Mesenchymal stem cell (in vitro differentiated cells and primary cell): Measurements from ENCODE around the gene P2RX3.
A peak's percentile ranks its signal among the peaks of the same experiment; 100 is the strongest.

Experiments used
- DNase-seq: peaks from one replicate; pipeline ENCODE4 v3.0.0-alpha.2; 2013
- H2AFZ ChIP-seq: one replicate; pipeline ENCODE4 v1.6.1; 2013; ENCODE audit warnings: low read depth, mild to moderate bottlenecking, control low read depth, inconsistent platforms, low read length, moderate library complexity
- H2AK5ac ChIP-seq: 2 replicates; pipeline ENCODE4 v1.6.1; 2013; ENCODE audit warnings: low read length, moderate library complexity, mild to moderate bottlenecking, inconsistent platforms; ENCODE audit not compliant: severe bottlenecking
- H2BK120ac ChIP-seq: one replicate; pipeline ENCODE4 v1.6.1; 2013; ENCODE audit warnings: low read depth, mild to moderate bottlenecking, inconsistent platforms, low read length, moderate library complexity
- H2BK12ac ChIP-seq, 2 experiments: one replicate each; pipeline ENCODE4 v1.6.1; 2013; ENCODE audit warnings: inconsistent platforms in 2 of 2, low read length in 2 of 2, mild to moderate bottlenecking in 2 of 2, moderate library complexity in 2 of 2, control low read depth in 1 of 2
- H2BK15ac ChIP-seq: one replicate; pipeline ENCODE4 v1.6.1; 2013; ENCODE audit warnings: mild to moderate bottlenecking, low read depth, inconsistent platforms; ENCODE audit not compliant: poor library complexity, severe bottlenecking
- H2BK5ac ChIP-seq: 2 replicates; pipeline ENCODE4 v1.6.1; 2013; ENCODE audit warnings: low read depth, mild to moderate bottlenecking, low read length, control low read depth, inconsistent platforms; ENCODE audit not compliant: poor library complexity, severe bottlenecking
- H3K14ac ChIP-seq, 2 experiments: one replicate each; pipeline ENCODE4 v1.6.1; 2013; ENCODE audit warnings: inconsistent platforms in 2 of 2, low read length in 2 of 2, control low read depth in 1 of 2, mild to moderate bottlenecking in 1 of 2, moderate library complexity in 1 of 2
- H3K18ac ChIP-seq, 2 experiments: one replicate each; pipeline ENCODE4 v1.6.1; 2013; ENCODE audit warnings: inconsistent platforms in 2 of 2, low read length in 2 of 2, control low read depth in 1 of 2, low read depth in 1 of 2, mild to moderate bottlenecking in 1 of 2
- H3K23ac ChIP-seq, 2 experiments: one replicate each; pipeline ENCODE4 v1.6.1; 2013; ENCODE audit warnings: inconsistent platforms in 2 of 2, low read length in 2 of 2, mild to moderate bottlenecking in 2 of 2, moderate library complexity in 2 of 2, control low read depth in 1 of 2
- H3K27ac ChIP-seq: 2 replicates; pipeline ENCODE4 v1.5.1; 2013; ENCODE audit warnings: mild to moderate bottlenecking, moderate library complexity, low read length, control low read depth, inconsistent platforms; ENCODE audit not compliant: poor library complexity, severe bottlenecking
- H3K27me3 ChIP-seq, 2 experiments: 2 replicates each; pipeline versions ENCODE4 v1.6.1 to v1.7.0; 2013; ENCODE audit warnings: low read length in 2 of 2, mild to moderate bottlenecking in 2 of 2, moderate library complexity in 2 of 2, control low read depth in 1 of 2, inconsistent platforms in 1 of 2; ENCODE audit not compliant: control insufficient read depth in 1 of 2, insufficient read depth in 1 of 2
- H3K36me3 ChIP-seq, 2 experiments: 2 replicates each; pipeline versions ENCODE4 v1.6.1 to v1.7.0; 2013; ENCODE audit warnings: low read length in 2 of 2, control low read depth in 1 of 2, inconsistent platforms in 1 of 2, low read depth in 1 of 2, mild to moderate bottlenecking in 1 of 2; ENCODE audit not compliant: insufficient read depth in 2 of 2, control insufficient read depth in 1 of 2
- H3K4ac ChIP-seq, 2 experiments: one replicate each; pipeline ENCODE4 v1.6.1; 2013; ENCODE audit warnings: inconsistent platforms in 2 of 2, low read length in 2 of 2, mild to moderate bottlenecking in 2 of 2, moderate library complexity in 2 of 2, control low read depth in 1 of 2, low read depth in 1 of 2
- H3K4me1 ChIP-seq: 2 replicates; pipeline ENCODE4 v1.6.1; 2013; ENCODE audit warnings: low read depth, low read length, control low read depth; ENCODE audit not compliant: control insufficient read depth, insufficient read depth
- H3K4me2 ChIP-seq: 2 replicates; pipeline ENCODE4 v1.6.1; 2013; ENCODE audit warnings: low read length, mild to moderate bottlenecking, inconsistent platforms; ENCODE audit not compliant: poor library complexity, severe bottlenecking
- H3K4me3 ChIP-seq, 2 experiments: 2 replicates each; pipeline versions ENCODE4 v1.5.1 to v1.7.0; 2013; ENCODE audit warnings: low read length in 2 of 2, mild to moderate bottlenecking in 2 of 2, control low read depth in 1 of 2, low read depth in 1 of 2; ENCODE audit not compliant: insufficient read depth in 1 of 2
- H3K79me1 ChIP-seq: replicated peaks from 2 replicates; pipeline ENCODE4 v1.6.1; 2013; ENCODE audit warnings: mild to moderate bottlenecking, control low read depth, low read length, inconsistent platforms; ENCODE audit not compliant: poor library complexity, severe bottlenecking
- H3K9ac ChIP-seq: 2 replicates; pipeline ENCODE4 v1.7.0; 2013; ENCODE audit warnings: mild to moderate bottlenecking, low read length, moderate library complexity
- H3K9me3 ChIP-seq: 2 replicates; pipeline ENCODE4 v1.7.0; 2013; ENCODE audit warnings: mild to moderate bottlenecking, low read length; ENCODE audit not compliant: control insufficient read depth
- H4K8ac ChIP-seq: one replicate; pipeline ENCODE4 v1.6.1; 2013; ENCODE audit warnings: inconsistent platforms, mild to moderate bottlenecking, low read length, moderate library complexity
- H4K91ac ChIP-seq: one replicate; pipeline ENCODE4 v1.6.1; 2013; ENCODE audit warnings: mild to moderate bottlenecking, low read length, inconsistent platforms
- WGBS: methylation state at CpG from one replicate; pipeline ENCODE4 v1.1.7; 2013; ENCODE audit warnings: mixed read lengths; 5-methylcytosine and 5-hydroxymethylcytosine counted together

P2RX3 gene

DNA sequence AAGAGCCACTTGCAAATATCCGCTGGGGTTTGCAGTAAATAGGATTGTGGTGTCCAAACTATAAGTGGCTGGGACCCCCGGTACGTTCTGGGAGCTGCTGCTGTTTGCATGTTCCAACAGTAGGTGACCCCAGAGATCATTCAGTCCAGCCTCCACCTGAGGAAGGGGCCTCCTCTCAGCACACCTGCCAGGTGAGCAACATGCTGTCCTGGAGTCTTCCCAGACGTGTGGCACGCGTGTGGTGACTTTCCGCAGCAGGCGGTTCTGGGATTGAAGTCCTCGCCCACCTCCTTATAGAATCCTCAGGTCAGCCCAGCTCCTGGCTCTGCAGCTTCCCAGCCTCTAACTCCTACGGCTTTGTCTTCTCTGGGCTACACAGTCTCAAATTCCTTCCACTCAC is 6.7 kb downstream of the P2RX3 start:
- no peaks in the 10 kb centered on the region for H3K9me3 ChIP-seq
- no peak overlapping the region for H2AFZ ChIP-seq
- H3K14ac ChIP-seq: no peak overlapping the region
- no peak overlapping the region for H4K8ac ChIP-seq
- H2BK15ac ChIP-seq: no peak overlapping the region
- no peak overlapping the region for H3K4me3 ChIP-seq
- no peak overlapping the region for H2BK120ac ChIP-seq
- no peak overlapping the region for H3K23ac ChIP-seq
- 91% methylated on average over 10 of the region's 10 CpGs for WGBS
- no peak overlapping the region for H2AK5ac ChIP-seq
- H3K4me1 ChIP-seq: peaks cover 3% of the 10 kb centered on the region
- H2BK5ac ChIP-seq: no peak overlapping the region
- H3K79me1 ChIP-seq: no peaks in the 10 kb centered on the region
- H3K36me3 ChIP-seq: no peaks in the 10 kb centered on the region
- no peak overlapping the region for H3K4ac ChIP-seq
- no peak for DNase-seq
- no peak overlapping the region for H2BK12ac ChIP-seq
- H3K4me2 ChIP-seq: no peak overlapping the region
- H4K91ac ChIP-seq: no peak overlapping the region
- no peak overlapping the region for H3K18ac ChIP-seq
- peaks cover 6 to 38% of the 10 kb centered on the region in 2 experiments for H3K27me3 ChIP-seq
- H3K9ac ChIP-seq: peak overlapping the region; percentile 57
- H3K27ac ChIP-seq: no peak overlapping the region

DNA sequence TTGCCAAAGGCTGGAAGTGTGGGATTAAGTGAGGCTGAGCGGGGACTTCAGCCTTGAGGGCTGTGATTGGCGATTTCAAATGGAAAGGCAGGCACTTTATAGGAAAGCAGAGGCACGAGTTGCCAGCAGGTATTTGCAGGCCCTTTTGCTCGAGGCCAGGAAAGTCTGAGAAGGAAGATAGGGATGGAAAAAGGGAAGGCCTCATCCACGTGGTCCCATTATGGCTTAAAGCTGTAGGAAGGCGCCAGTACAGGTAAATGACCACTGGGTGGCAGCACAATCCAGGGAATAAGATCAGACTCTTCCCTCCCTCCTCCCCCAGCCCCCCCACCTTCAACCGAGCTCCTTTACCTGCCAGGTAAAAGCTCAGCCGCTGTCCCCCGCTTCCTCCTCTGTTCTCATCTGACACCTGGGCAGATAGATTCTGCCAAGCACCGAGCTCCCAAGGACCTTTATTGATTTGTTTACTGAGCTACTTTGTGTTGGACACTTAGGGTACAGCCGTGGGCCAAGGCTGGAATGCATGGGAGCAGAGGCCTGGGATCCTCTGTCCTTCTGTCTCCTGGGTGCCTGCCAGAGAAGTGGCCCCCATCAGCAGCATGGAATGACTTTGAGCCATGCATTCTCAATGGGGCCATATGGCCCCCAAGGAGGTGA is 7.5 kb downstream of the P2RX3 start:
- Histone ChIP-seq H3K9me3 (no peaks in the 10 kb centered on the region), H2BK5ac (no peak overlapping the region), H2BK120ac (no peak overlapping the region), H3K4me2 (no peak overlapping the region), H2BK15ac (no peak overlapping the region), H3K79me1 (no peaks in the 10 kb centered on the region), H4K8ac (peak overlapping the region; percentile 20), H3K27me3 (peaks cover 0 to 29% of the 10 kb centered on the region in 2 experiments), H2AK5ac (no peak overlapping the region), H3K23ac (no peak overlapping the region), H2AFZ (no peak overlapping the region), H3K27ac (no peak overlapping the region), H3K4me1 (peaks cover 3% of the 10 kb centered on the region), H3K4me3 (no peak overlapping the region), H3K4ac (no peak overlapping the region), H3K18ac (no peak overlapping the region), H4K91ac (no peak overlapping the region), H3K9ac (peak overlapping the region; percentile 57), H3K14ac (no peak overlapping the region), H2BK12ac (no peak overlapping the region), H3K36me3 (no peaks in the 10 kb centered on the region)
- 22% methylated on average over 10 of the region's 11 CpGs for WGBS
- DNase-seq: peak; percentile 72

- Histone ChIP-seq H3K36me3 (no peaks in the 10 kb centered on the region), H3K14ac (no peak overlapping the region), H3K9ac (no peak overlapping the region), H3K4me3 (no peak overlapping the region), H3K27me3 (peaks cover 0 to 22% of the 10 kb centered on the region in 2 experiments), H4K91ac (no peak overlapping the region), H3K4ac (no peak overlapping the region), H2AFZ (no peak overlapping the region), H2AK5ac (no peak overlapping the region), H2BK15ac (no peak overlapping the region), H3K27ac (no peak overlapping the region), H3K18ac (no peak overlapping the region), H3K79me1 (no peaks in the 10 kb centered on the region), H3K4me1 (peaks cover 3% of the 10 kb centered on the region), H4K8ac (no peak overlapping the region), H3K9me3 (peaks cover 12% of the 10 kb centered on the region), H3K23ac (no peak overlapping the region), H2BK12ac (no peak overlapping the region), H2BK5ac (no peak overlapping the region), H3K4me2 (no peak overlapping the region), H2BK120ac (no peak overlapping the region)
- WGBS: 94% methylated on average over 7 of the region's 9 CpGs
- no peak for DNase-seq
Measured at GRCh38 chr11:57347336-57347735, 9.2 kb downstream of the P2RX3 start.

DNA sequence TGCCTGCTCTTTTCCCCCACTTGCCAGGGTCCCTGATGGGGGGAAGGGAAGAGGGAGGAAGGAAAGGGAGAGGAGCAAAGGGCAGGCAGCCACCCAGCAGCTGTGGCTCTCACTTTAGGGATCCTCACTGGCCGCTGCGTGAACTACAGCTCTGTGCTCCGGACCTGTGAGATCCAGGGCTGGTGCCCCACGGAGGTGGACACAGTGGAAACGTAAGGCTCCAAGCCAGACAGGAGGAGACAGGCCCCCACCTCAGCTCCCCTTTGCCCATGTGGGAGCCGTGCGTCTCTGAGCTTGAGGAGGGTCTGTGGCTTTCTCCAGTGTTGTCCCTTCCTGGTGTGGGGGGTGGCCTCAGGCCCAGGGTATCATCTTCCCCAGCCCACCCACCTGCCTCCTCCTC is 9.9 kb downstream of the P2RX3 start:
- H4K91ac ChIP-seq: peak overlapping the region; percentile 4
- H3K36me3 ChIP-seq: no peaks in the 10 kb centered on the region
- no peak for DNase-seq
- H3K27ac ChIP-seq: no peak overlapping the region
- 76% methylated on average over 3 of the region's 7 CpGs for WGBS
- peaks cover 12% of the 10 kb centered on the region for H3K9me3 ChIP-seq
- H2BK15ac ChIP-seq: no peak overlapping the region
- no peak overlapping the region for H3K4ac ChIP-seq
- no peak overlapping the region for H2AK5ac ChIP-seq
- no peaks in the 10 kb centered on the region for H3K79me1 ChIP-seq
- no peak overlapping the region for H2AFZ ChIP-seq
- H2BK5ac ChIP-seq: no peak overlapping the region
- no peak overlapping the region for H2BK120ac ChIP-seq
- no peak overlapping the region for H3K4me3 ChIP-seq
- H4K8ac ChIP-seq: no peak overlapping the region
- no peak overlapping the region for H3K14ac ChIP-seq
- no peak overlapping the region for H3K4me2 ChIP-seq
- H3K9ac ChIP-seq: no peak overlapping the region
- peaks cover 3% of the 10 kb centered on the region for H3K4me1 ChIP-seq
- H3K18ac ChIP-seq: no peak overlapping the region
- no peak overlapping the region for H2BK12ac ChIP-seq
- H3K23ac ChIP-seq: no peak overlapping the region
- H3K27me3 ChIP-seq: peaks cover 0 to 29% of the 10 kb centered on the region in 2 experiments
